ENCODE measurements around the gene PNPLA6. TPM values are rescaled to one million over a fixed set of nuclear protein-coding genes. Genes with fewer than 3 reads are reported as not detected.
A peak's percentile ranks its signal among the peaks of the same experiment; 100 is the strongest.

Gene PNPLA6
- total and polyA plus RNA-seq, 9 of the 15 experiments (the other 6 are each of a cell fraction or from before 2014, with no cell fraction given): 0.07 to 30.2 (median 8.3) TPM

GRCh38 chr19:7522072-7522922, 13.2 kb upstream of the PNPLA6 start, which contains the start of gene MCOLN1 (continued):
- TF ChIP-seq NR0B1 (IDR thresholded peaks at IDR 0.05; ENCODE audit: partially characterized antibody) (no peak), STAT6 (CRISPR knock-in tag; IDR thresholded peaks at IDR 0.05) (peak; percentile 76; the same call in 1 of the 2 replicates), ZNF263 (CRISPR knock-in tag; IDR thresholded peaks at IDR 0.05; ENCODE audit: borderline replicate concordance) (peak; percentile 63; the same call in 1 of the 2 replicates), GABPB2 (CRISPR knock-in tag; conservative IDR thresholded peaks at IDR 0.05) (0 out of 2 replicates have a peak, but pooled peaks have one; percentile 53), NR1H2 (CRISPR knock-in tag; IDR thresholded peaks at IDR 0.05) (no peak), BCLAF1 (IDR thresholded peaks at IDR 0.05; ENCODE audit: borderline replicate concordance in 1 of 2, control insufficient read depth in 1 of 2, low read depth in 2 of 2, low read length in 1 of 2) (no peak), E2F6 (IDR thresholded peaks at IDR 0.05; ENCODE audit: borderline replicate concordance in 1 of 2, extremely low read depth in 1 of 2, insufficient read depth in 1 of 2, insufficient read length in 1 of 2, low read depth in 1 of 2, low read length in 1 of 2, poor library complexity in 1 of 2, severe bottlenecking in 1 of 2) (peak; percentile 83 to 89), ZSCAN32 (CRISPR knock-in tag; IDR thresholded peaks at IDR 0.05) (no peak), IRF2 (CRISPR knock-in tag; IDR thresholded peaks at IDR 0.05) (no peak), PURB (CRISPR knock-in tag; IDR thresholded peaks at IDR 0.05; ENCODE audit: low read depth) (no peak), SNIP1 (IDR thresholded peaks at IDR 0.05; ENCODE audit: low read depth) (no peak), BRD4 (IDR thresholded peaks at IDR 0.05) (no peak), ZBTB8A (IDR thresholded peaks at IDR 0.05; ENCODE audit: partially characterized antibody) (no peak), ZNF277 (CRISPR knock-in tag; IDR thresholded peaks at IDR 0.05; ENCODE audit: borderline replicate concordance) (no peak), TEAD1 (CRISPR knock-in tag; IDR thresholded peaks at IDR 0.05) (peak; percentile 8 to 77; a peak in 1 of 4 replicates), ZBED1 (IDR thresholded peaks at IDR 0.05) (no peak)
